Activated T-cell treated with anti-CD3 and anti-CD28 coated beads for 48 hours (primary cell): ENCODE measurements around the gene ALK.

Experiments
- DNase-seq: peaks from one replicate; pipeline ENCODE4 v3.0.0-alpha.2; 2020; ENCODE audit warnings: low read depth

ALK gene

GRCh38 chr2:29487967-29488555, 433.3 kb downstream of the ALK start:
- DNase-seq, result no peak

GRCh38 chr2:29485631-29486030, 435.8 kb downstream of the ALK start:
- DNase-seq, result no peak

GRCh38 chr2:29485117-29485516, 436.3 kb downstream of the ALK start:
- DNase-seq, result no peak

GRCh38 chr2:29482867-29483266, 438.5 kb downstream of the ALK start:
- no peak for DNase-seq

- DNase-seq, result no peak
Observed at GRCh38 chr2:29482348-29482747, 439.0 kb downstream of the ALK start.

- DNase-seq, result no peak
Observed at GRCh38 chr2:29481313-29481712, 440.1 kb downstream of the ALK start.

GRCh38 chr2:29480426-29480825, 441.0 kb downstream of the ALK start:
- DNase-seq, result no peak

GRCh38 chr2:29479401-29479800, 442.0 kb downstream of the ALK start:
- DNase-seq, result no peak

- no peak for DNase-seq
Observed at GRCh38 chr2:29478641-29479040, 442.7 kb downstream of the ALK start.

GRCh38 chr2:29477186-29477585, 444.2 kb downstream of the ALK start:
- no peak for DNase-seq

- DNase-seq, result no peak
Observed at GRCh38 chr2:29475499-29475898, 445.9 kb downstream of the ALK start.

GRCh38 chr2:29469961-29470360, 451.4 kb downstream of the ALK start:
- DNase-seq, result no peak

- no peak for DNase-seq
Observed at GRCh38 chr2:29469516-29469915, 451.9 kb downstream of the ALK start.

- DNase-seq, result no peak
Observed at GRCh38 chr2:29463181-29463900, 458.0 kb downstream of the ALK start.

- DNase-seq, result no peak
Observed at GRCh38 chr2:29462293-29462692, 459.1 kb downstream of the ALK start.

- no peak for DNase-seq
Observed at GRCh38 chr2:29460190-29460589, 461.2 kb downstream of the ALK start.

GRCh38 chr2:29459445-29460179, 461.8 kb downstream of the ALK start:
- DNase-seq, result no peak

GRCh38 chr2:29456429-29456828, 465.0 kb downstream of the ALK start:
- no peak for DNase-seq

- no peak for DNase-seq
Observed at GRCh38 chr2:29455200-29455860, 466.1 kb downstream of the ALK start.

GRCh38 chr2:29452036-29452435, 469.4 kb downstream of the ALK start:
- no peak for DNase-seq

- no peak for DNase-seq
Observed at GRCh38 chr2:29450596-29451222, 470.7 kb downstream of the ALK start.

- DNase-seq, result no peak
Observed at GRCh38 chr2:29449499-29449898, 471.9 kb downstream of the ALK start.
